ENCODE results near the gene PCDHB14. TPM values are rescaled to one million over a fixed set of nuclear protein-coding genes. Genes with fewer than 3 reads are reported as not detected.
A peak's percentile ranks its signal among the peaks of the same experiment; 100 is the strongest.
"Not testable (repeated sequence)": the region's sequence is repeated elsewhere in the genome, so short reads cannot be mapped to it uniquely, and the experiment has no call there.

PCDHB14 gene
- polyA plus RNA-seq, 4 donors, result 0.81 to 1.5 TPM; not detected in 2

DNA sequence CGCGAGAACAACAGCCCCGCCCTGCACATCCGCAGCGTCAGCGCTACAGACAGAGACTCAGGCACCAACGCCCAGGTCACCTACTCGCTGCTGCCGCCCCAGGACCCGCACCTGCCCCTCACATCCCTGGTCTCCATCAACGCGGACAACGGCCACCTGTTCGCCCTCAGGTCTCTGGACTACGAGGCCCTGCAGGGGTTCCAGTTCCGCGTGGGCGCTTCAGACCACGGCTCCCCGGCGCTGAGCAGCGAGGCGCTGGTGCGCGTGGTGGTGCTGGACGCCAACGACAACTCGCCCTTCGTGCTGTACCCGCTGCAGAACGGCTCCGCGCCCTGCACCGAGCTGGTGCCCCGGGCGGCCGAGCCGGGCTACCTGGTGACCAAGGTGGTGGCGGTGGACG, 7.6 kb upstream of the PCDHB14 start:
- H3K4me3 ChIP-seq (ENCODE audit: low read depth in 1 of 3, low read length in 3 of 3), result not testable (repeated sequence)

DNA sequence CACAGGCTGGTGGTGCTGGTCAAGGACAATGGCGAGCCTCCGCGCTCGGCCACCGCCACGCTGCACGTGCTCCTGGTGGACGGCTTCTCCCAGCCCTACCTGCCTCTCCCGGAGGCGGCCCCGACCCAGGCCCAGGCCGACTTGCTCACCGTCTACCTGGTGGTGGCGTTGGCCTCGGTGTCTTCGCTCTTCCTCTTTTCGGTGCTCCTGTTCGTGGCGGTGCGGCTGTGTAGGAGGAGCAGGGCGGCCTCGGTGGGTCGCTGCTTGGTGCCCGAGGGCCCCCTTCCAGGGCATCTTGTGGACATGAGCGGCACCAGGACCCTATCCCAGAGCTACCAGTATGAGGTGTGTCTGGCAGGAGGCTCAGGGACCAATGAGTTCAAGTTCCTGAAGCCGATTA, 7.1 kb upstream of the PCDHB14 start:
- H3K36me3 ChIP-seq (ENCODE audit: control insufficient read depth in 3 of 3, insufficient read depth in 2 of 3, low read depth in 1 of 3, low read length in 3 of 3); H3K4me3 ChIP-seq (ENCODE audit: low read depth in 1 of 3, low read length in 3 of 3); H3K27ac ChIP-seq (ENCODE audit: low read depth in 1 of 3, low read length in 2 of 3); H3K4me1 ChIP-seq (ENCODE audit: control insufficient read depth in 3 of 3, insufficient read depth in 2 of 3, low read depth in 1 of 3, low read length in 2 of 3); DNase-seq; H3K27me3 ChIP-seq (ENCODE audit: control insufficient read depth in 3 of 3, insufficient read depth in 3 of 3, low read length in 3 of 3); FAIRE-seq: not testable (repeated sequence)
- peaks cover 1 to 20% of the 10 kb centered on the region in 2 donors for H3K9me3 ChIP-seq (ENCODE audit: control insufficient read depth in 2 of 2, insufficient read depth in 1 of 2, low read depth in 1 of 2, low read length in 1 of 2)
- WGBS, 3 donors, result 41 to 65% (median 48%) methylated on average over 5 to 20 of the region's 26 CpGs

More for the DNA sequence above, 7.6 kb upstream of the PCDHB14 start:
- DNase-seq; H3K27me3 ChIP-seq (ENCODE audit: control insufficient read depth in 3 of 3, insufficient read depth in 3 of 3, low read length in 3 of 3); FAIRE-seq; H3K27ac ChIP-seq (ENCODE audit: low read depth in 1 of 3, low read length in 2 of 3); H3K4me1 ChIP-seq (ENCODE audit: control insufficient read depth in 3 of 3, insufficient read depth in 2 of 3, low read depth in 1 of 3, low read length in 2 of 3); H3K36me3 ChIP-seq (ENCODE audit: control insufficient read depth in 3 of 3, insufficient read depth in 2 of 3, low read depth in 1 of 3, low read length in 3 of 3): not testable (repeated sequence)
- 43 to 60% (median 59%) methylated on average over 25 to 37 of the region's 40 CpGs for WGBS, 3 donors
- H3K9me3 ChIP-seq (ENCODE audit: control insufficient read depth in 2 of 2, insufficient read depth in 1 of 2, low read depth in 1 of 2, low read length in 1 of 2), result peaks cover 1 to 22% of the 10 kb centered on the region in 2 donors

DNA sequence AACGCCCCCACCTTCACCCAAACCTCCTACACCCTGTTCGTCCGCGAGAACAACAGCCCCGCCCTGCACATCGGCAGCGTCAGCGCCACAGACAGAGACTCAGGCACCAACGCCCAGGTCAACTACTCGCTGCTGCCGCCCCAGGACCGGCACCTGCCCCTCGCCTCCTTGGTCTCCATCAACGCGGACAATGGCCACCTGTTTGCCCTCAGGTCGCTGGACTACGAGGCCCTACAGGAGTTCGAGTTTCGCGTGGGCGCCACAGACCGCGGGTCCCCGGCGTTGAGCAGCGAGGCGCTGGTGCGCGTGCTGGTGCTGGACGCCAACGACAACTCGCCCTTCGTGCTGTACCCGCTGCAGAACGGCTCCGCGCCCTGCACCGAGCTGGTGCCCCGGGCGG, 1.7 kb downstream of the PCDHB14 start:
- H3K4me3 ChIP-seq (ENCODE audit: low read depth in 1 of 3, low read length in 3 of 3); H3K27ac ChIP-seq (ENCODE audit: low read depth in 1 of 3, low read length in 2 of 3); H3K4me1 ChIP-seq (ENCODE audit: control insufficient read depth in 3 of 3, insufficient read depth in 2 of 3, low read depth in 1 of 3, low read length in 2 of 3); FAIRE-seq; DNase-seq; H3K36me3 ChIP-seq (ENCODE audit: control insufficient read depth in 3 of 3, insufficient read depth in 2 of 3, low read depth in 1 of 3, low read length in 3 of 3); H3K27me3 ChIP-seq (ENCODE audit: control insufficient read depth in 3 of 3, insufficient read depth in 3 of 3, low read length in 3 of 3): not testable (repeated sequence)
- WGBS, 3 donors, result 31 to 56% (median 45%) methylated on average over 26 to 35 of the region's 40 CpGs
- peaks cover 0 to 23% of the 10 kb centered on the region in 2 donors for H3K9me3 ChIP-seq (ENCODE audit: control insufficient read depth in 2 of 2, insufficient read depth in 1 of 2, low read depth in 1 of 2, low read length in 1 of 2)

DNA sequence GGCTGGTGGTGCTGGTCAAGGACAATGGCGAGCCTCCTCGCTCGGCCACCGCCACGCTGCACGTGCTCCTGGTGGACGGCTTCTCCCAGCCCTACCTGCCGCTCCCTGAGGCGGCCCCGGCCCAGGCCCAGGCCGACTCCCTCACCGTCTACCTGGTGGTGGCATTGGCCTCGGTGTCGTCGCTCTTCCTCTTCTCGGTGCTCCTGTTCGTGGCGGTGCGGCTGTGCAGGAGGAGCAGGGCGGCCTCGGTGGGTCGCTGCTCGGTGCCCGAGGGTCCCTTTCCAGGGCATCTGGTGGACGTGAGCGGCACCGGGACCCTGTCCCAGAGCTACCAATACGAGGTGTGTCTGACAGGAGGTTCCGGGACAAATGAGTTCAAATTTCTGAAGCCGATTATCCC, 2.3 kb downstream of the PCDHB14 start:
- H3K27me3 ChIP-seq (ENCODE audit: control insufficient read depth in 3 of 3, insufficient read depth in 3 of 3, low read length in 3 of 3); H3K27ac ChIP-seq (ENCODE audit: low read depth in 1 of 3, low read length in 2 of 3); H3K4me3 ChIP-seq (ENCODE audit: low read depth in 1 of 3, low read length in 3 of 3); H3K36me3 ChIP-seq (ENCODE audit: control insufficient read depth in 3 of 3, insufficient read depth in 2 of 3, low read depth in 1 of 3, low read length in 3 of 3); H3K4me1 ChIP-seq (ENCODE audit: control insufficient read depth in 3 of 3, insufficient read depth in 2 of 3, low read depth in 1 of 3, low read length in 2 of 3); FAIRE-seq; DNase-seq: not testable (repeated sequence)
- H3K9me3 ChIP-seq (ENCODE audit: control insufficient read depth in 2 of 2, insufficient read depth in 1 of 2, low read depth in 1 of 2, low read length in 1 of 2), result peaks cover 0 to 23% of the 10 kb centered on the region in 2 donors
- WGBS, 3 donors, result 36 to 43% (median 40%) methylated on average over 12 to 27 of the region's 30 CpGs

DNA sequence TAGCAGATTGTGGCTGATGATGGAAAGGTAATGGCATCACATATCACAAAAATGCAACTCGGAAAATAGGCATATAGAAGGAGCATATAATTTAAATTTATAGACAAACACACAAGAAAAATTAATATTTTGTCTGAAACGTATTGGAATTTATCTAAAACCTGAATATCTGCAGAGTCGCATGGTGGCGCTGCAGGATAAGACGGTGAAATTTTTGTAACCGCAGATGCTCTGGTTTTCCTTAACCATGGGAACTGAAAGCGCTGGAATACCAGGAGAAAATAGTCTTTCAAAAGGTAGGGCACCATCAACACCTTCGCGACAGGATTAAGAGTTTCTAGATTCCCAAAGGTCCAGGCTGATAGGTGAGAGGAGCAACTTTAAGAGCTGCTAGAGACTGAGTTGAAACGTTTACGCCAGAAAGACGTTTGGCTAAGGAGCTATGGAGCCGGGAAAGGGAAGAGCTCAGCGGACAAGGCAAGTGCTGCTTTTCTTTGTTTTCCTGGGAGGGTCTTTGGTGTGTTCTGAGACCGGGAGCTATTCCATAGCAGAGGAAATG, 11.0 kb downstream of the PCDHB14 start:
- FAIRE-seq (no peak), DNase-seq (peak in 1 of 2 donors; percentile 2)
- H3K4me1 ChIP-seq (ENCODE audit: control insufficient read depth in 3 of 3, insufficient read depth in 2 of 3, low read depth in 1 of 3, low read length in 2 of 3), result no peaks in the 10 kb centered on the region
- no peak overlapping the region for H3K27ac ChIP-seq (ENCODE audit: low read depth in 1 of 3, low read length in 2 of 3)
- H3K9me3 ChIP-seq (ENCODE audit: control insufficient read depth in 2 of 2, insufficient read depth in 1 of 2, low read depth in 1 of 2, low read length in 1 of 2), result peaks cover 0 to 33% of the 10 kb centered on the region in 2 donors
- 11 to 24% (median 21%) methylated on average over 15 of the region's 15 CpGs for WGBS, 3 donors
- no peak overlapping the region for H3K4me3 ChIP-seq (ENCODE audit: low read depth in 1 of 3, low read length in 3 of 3)
- no peaks in the 10 kb centered on the region for H3K27me3 ChIP-seq (ENCODE audit: control insufficient read depth in 3 of 3, insufficient read depth in 3 of 3, low read length in 3 of 3)
- no peaks in the 10 kb centered on the region for H3K36me3 ChIP-seq (ENCODE audit: control insufficient read depth in 3 of 3, insufficient read depth in 2 of 3, low read depth in 1 of 3, low read length in 3 of 3)

DNA sequence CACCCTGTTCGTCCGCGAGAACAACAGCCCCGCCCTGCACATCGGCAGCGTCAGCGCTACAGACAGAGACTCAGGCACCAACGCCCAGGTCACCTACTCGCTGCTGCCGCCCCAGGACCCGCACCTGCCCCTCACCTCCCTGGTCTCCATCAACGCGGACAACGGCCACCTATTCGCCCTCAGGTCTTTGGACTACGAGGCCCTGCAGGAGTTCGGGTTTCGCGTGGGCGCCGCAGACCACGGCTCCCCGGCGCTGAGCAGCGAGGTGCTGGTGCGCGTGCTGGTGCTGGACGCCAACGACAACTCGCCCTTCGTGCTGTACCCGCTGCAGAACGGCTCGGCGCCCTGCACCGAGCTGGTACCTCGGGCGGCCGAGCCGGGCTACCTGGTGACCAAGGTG, 12.8 kb downstream of the PCDHB14 start:
- not testable (repeated sequence) for H3K27me3 ChIP-seq (ENCODE audit: control insufficient read depth in 3 of 3, insufficient read depth in 3 of 3, low read length in 3 of 3); H3K36me3 ChIP-seq (ENCODE audit: control insufficient read depth in 3 of 3, insufficient read depth in 2 of 3, low read depth in 1 of 3, low read length in 3 of 3); H3K4me1 ChIP-seq (ENCODE audit: control insufficient read depth in 3 of 3, insufficient read depth in 2 of 3, low read depth in 1 of 3, low read length in 2 of 3); DNase-seq; H3K4me3 ChIP-seq (ENCODE audit: low read depth in 1 of 3, low read length in 3 of 3); H3K27ac ChIP-seq (ENCODE audit: low read depth in 1 of 3, low read length in 2 of 3); FAIRE-seq
- peaks cover 2 to 43% of the 10 kb centered on the region in 2 donors for H3K9me3 ChIP-seq (ENCODE audit: control insufficient read depth in 2 of 2, insufficient read depth in 1 of 2, low read depth in 1 of 2, low read length in 1 of 2)
- 33 to 59% (median 52%) methylated on average over 39 to 40 of the region's 40 CpGs for WGBS, 3 donors

DNA sequence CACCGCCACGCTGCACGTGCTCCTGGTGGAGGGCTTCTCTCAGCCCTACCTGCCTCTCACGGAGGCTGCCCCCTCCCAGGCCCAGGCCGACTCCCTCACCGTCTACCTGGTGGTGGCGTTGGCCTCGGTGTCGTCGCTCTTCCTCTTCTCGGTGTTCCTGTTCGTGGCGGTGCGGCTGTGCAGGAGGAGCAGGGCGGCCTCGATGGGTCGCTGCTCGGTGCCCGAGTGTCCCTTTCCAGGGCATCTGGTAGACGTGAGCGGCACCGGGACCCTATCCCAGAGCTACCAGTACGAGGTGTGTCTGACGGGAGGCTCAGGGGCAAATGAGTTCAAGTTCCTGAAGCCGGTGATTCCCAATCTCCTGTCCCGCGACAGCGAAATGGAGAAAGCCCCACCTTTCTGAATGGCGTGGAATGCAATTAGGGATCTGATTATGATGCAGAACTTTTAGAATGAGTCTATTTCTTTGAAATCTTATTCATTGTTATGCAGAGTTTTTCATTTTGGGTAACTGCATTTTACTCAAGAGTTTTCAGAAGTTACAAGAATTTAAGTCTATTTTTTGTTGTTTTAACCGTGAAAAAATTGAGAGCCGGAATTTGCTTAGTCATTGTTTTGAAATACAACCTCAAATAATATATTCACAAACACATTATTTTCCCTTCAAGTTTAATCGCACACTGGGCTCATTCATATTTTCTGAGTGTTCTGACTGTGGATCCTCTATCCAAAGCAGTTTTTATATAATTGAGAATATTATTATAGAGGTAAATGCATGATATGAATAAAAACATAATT, 13.6 kb downstream of the PCDHB14 start:
- Histone ChIP-seq H3K9me3 (ENCODE audit: control insufficient read depth in 2 of 2, insufficient read depth in 1 of 2, low read depth in 1 of 2, low read length in 1 of 2) (peaks cover 2 to 47% of the 10 kb centered on the region in 2 donors), H3K27me3 (ENCODE audit: control insufficient read depth in 3 of 3, insufficient read depth in 3 of 3, low read length in 3 of 3) (no peaks in the 10 kb centered on the region), H3K4me1 (ENCODE audit: control insufficient read depth in 3 of 3, insufficient read depth in 2 of 3, low read depth in 1 of 3, low read length in 2 of 3) (no peaks in the 10 kb centered on the region), H3K4me3 (ENCODE audit: low read depth in 1 of 3, low read length in 3 of 3) (no peak overlapping the region), H3K36me3 (ENCODE audit: control insufficient read depth in 3 of 3, insufficient read depth in 2 of 3, low read depth in 1 of 3, low read length in 3 of 3) (no peaks in the 10 kb centered on the region), H3K27ac (ENCODE audit: low read depth in 1 of 3, low read length in 2 of 3) (no peak overlapping the region)
- FAIRE-seq (no peak), DNase-seq (no peak)
- 24 to 49% (median 43%) methylated on average over 19 to 32 of the region's 32 CpGs for WGBS, 3 donors

DNA sequence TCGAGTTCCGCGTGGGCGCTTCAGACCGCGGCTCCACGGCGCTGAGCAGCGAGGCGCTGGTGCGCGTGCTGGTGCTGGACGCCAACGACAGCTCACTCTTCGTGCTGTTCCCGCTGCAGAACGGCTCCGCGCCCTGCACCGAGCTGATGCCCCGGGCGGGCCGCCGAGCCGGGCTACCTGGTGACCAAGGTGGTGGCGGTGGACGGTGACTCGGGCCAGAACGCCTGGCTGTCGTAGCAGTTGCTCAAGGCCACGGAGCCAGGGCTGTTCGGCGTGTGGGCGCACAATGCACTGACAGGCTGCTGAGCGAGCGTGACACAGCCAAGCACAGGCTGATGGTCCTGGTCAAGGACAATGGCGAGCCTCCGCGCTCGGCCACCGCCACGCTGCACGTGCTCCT, 18.4 kb downstream of the PCDHB14 start:
- Histone ChIP-seq H3K36me3 (ENCODE audit: control insufficient read depth in 3 of 3, insufficient read depth in 2 of 3, low read depth in 1 of 3, low read length in 3 of 3) (no peaks in the 10 kb centered on the region), H3K27me3 (ENCODE audit: control insufficient read depth in 3 of 3, insufficient read depth in 3 of 3, low read length in 3 of 3) (no peaks in the 10 kb centered on the region), H3K4me3 (ENCODE audit: low read depth in 1 of 3, low read length in 3 of 3) (no peak overlapping the region), H3K27ac (ENCODE audit: low read depth in 1 of 3, low read length in 2 of 3) (no peak overlapping the region), H3K9me3 (ENCODE audit: control insufficient read depth in 2 of 2, insufficient read depth in 1 of 2, low read depth in 1 of 2, low read length in 1 of 2) (peaks cover 3 to 51% of the 10 kb centered on the region in 2 donors), H3K4me1 (ENCODE audit: control insufficient read depth in 3 of 3, insufficient read depth in 2 of 3, low read depth in 1 of 3, low read length in 2 of 3) (no peaks in the 10 kb centered on the region)
- DNase-seq, result no peak
- 33 to 61% (median 53%) methylated on average over 43 of the region's 43 CpGs for WGBS, 3 donors
- no peak for FAIRE-seq

Measured in small intestine (tissue), 7 donors.